Measurements from ENCODE around the gene CADM1. TPM values are rescaled to one million over a fixed set of nuclear protein-coding genes. Genes with fewer than 3 reads are reported as not detected.

Gene CADM1
- total and polyA plus RNA-seq, 4 donors, result 31.7 to 243 (median 77.9) TPM

GRCh38 chr11:115169251-115169650 is 335.0 kb downstream of the CADM1 start:
- H3K9me3 ChIP-seq (ENCODE audit: control insufficient read depth in 4 of 4, insufficient read depth in 3 of 4, low read length in 3 of 4), result no peaks in the 10 kb centered on the region
- no peaks in the 10 kb centered on the region for H3K27me3 ChIP-seq (ENCODE audit: control insufficient read depth in 3 of 3, insufficient read depth in 3 of 3, low read length in 2 of 3)
- no peak overlapping the region for H3K9ac ChIP-seq (ENCODE audit: insufficient read depth in 1 of 2, low read length in 2 of 2)
- H3K27ac ChIP-seq (ENCODE audit: low read depth in 1 of 2, low read length in 1 of 2), result no peak overlapping the region
- DNase-seq (peak; percentile 51 to 93 (median 90)), ATAC-seq (ENCODE audit: insufficient read depth, low FRiP score) (no peak)
- H3K4me1 ChIP-seq (ENCODE audit: control insufficient read depth in 5 of 5, insufficient read depth in 5 of 5, low read length in 5 of 5), result peaks cover 0 to 44% (median 6%) of the 10 kb centered on the region in 5 donors
- no peak overlapping the region for H3K4me3 ChIP-seq
- H3K36me3 ChIP-seq (ENCODE audit: control insufficient read depth in 4 of 4, insufficient read depth in 4 of 4, low read length in 4 of 4), result no peaks in the 10 kb centered on the region
- TF ChIP-seq, protein P1, sequence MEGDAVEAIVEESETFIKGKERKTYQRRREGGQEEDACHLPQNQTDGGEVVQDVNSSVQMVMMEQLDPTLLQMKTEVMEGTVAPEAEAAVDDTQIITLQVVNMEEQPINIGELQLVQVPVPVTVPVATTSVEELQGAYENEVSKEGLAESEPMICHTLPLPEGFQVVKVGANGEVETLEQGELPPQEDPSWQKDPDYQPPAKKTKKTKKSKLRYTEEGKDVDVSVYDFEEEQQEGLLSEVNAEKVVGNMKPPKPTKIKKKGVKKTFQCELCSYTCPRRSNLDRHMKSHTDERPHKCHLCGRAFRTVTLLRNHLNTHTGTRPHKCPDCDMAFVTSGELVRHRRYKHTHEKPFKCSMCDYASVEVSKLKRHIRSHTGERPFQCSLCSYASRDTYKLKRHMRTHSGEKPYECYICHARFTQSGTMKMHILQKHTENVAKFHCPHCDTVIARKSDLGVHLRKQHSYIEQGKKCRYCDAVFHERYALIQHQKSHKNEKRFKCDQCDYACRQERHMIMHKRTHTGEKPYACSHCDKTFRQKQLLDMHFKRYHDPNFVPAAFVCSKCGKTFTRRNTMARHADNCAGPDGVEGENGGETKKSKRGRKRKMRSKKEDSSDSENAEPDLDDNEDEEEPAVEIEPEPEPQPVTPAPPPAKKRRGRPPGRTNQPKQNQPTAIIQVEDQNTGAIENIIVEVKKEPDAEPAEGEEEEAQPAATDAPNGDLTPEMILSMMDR (IDR thresholded peaks at IDR 0.05; ENCODE audit: control extremely low read depth, extremely low read depth), result no peak
- WGBS, 2 donors, result 69 to 76% methylated on average over 4 of the region's 4 CpGs

DNA sequence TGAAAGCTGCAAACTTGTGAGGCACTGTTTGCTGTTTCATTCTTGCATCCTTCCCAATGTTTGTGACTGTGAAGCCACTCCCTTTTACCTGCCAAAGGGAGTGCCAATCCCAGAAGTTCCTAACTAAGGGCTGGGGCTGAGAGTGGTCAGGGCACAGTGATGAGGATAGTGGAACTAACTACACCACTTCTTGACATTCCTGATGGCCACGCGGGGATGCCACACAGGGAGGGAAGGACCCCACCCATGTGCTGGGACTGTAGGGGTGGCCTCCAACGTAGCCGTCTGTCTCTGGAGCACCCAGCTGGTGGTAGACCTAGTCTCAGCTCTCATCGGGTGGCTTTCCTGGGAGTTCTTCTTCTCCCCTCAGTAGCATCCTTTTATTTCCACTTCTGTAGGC is 335.5 kb downstream of the CADM1 start:
- TF ChIP-seq, protein P1 (IDR thresholded peaks at IDR 0.05; ENCODE audit: control extremely low read depth, extremely low read depth), result no peak
- H3K4me3 ChIP-seq, result no peak overlapping the region
- H3K27ac ChIP-seq (ENCODE audit: low read depth in 1 of 2, low read length in 1 of 2), result no peak overlapping the region
- peaks cover 0 to 44% (median 6%) of the 10 kb centered on the region in 5 donors for H3K4me1 ChIP-seq (ENCODE audit: control insufficient read depth in 5 of 5, insufficient read depth in 5 of 5, low read length in 5 of 5)
- no peaks in the 10 kb centered on the region for H3K36me3 ChIP-seq (ENCODE audit: control insufficient read depth in 4 of 4, insufficient read depth in 4 of 4, low read length in 4 of 4)
- no peak for DNase-seq
- no peak overlapping the region for H3K9ac ChIP-seq (ENCODE audit: insufficient read depth in 1 of 2, low read length in 2 of 2)
- no peaks in the 10 kb centered on the region for H3K27me3 ChIP-seq (ENCODE audit: control insufficient read depth in 3 of 3, insufficient read depth in 3 of 3, low read length in 2 of 3)
- 68 to 74% methylated on average over 5 of the region's 5 CpGs for WGBS, 2 donors
- ATAC-seq (ENCODE audit: insufficient read depth, low FRiP score), result no peak
- no peaks in the 10 kb centered on the region for H3K9me3 ChIP-seq (ENCODE audit: control insufficient read depth in 4 of 4, insufficient read depth in 3 of 4, low read length in 3 of 4)

DNA sequence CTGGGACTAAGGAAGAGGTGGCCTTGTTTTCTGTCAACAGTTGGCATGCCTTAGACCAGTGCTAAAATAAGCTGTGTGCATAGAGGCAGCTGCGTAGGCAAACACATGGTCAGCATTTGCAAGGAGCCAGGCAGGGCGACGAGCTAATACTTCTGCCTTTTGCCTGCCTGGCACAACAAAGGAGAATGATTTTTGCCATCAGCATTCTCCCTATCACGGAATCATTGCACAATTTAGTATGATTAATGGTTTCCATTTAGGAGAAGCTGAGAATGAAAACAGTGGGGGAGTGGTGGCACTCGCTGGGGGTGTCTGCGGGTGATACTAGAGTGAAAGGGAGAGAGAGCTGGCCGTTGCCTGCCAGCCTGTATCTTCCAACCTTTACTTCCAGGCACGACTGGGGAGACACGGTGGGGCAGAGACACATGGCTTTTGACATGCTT is 336.0 kb downstream of the CADM1 start:
- 62 to 67% methylated on average over 9 of the region's 9 CpGs for WGBS, 2 donors
- ATAC-seq (ENCODE audit: insufficient read depth, low FRiP score), result no peak

More for the DNA sequence above, 336.0 kb downstream of the CADM1 start:
- Histone ChIP-seq H3K4me1 (ENCODE audit: control insufficient read depth in 5 of 5, insufficient read depth in 5 of 5, low read length in 5 of 5) (peaks cover 0 to 44% (median 6%) of the 10 kb centered on the region in 5 donors), H3K4me3 (no peak overlapping the region), H3K9me3 (ENCODE audit: control insufficient read depth in 4 of 4, insufficient read depth in 3 of 4, low read length in 3 of 4) (no peaks in the 10 kb centered on the region), H3K36me3 (ENCODE audit: control insufficient read depth in 4 of 4, insufficient read depth in 4 of 4, low read length in 4 of 4) (no peaks in the 10 kb centered on the region), H3K27me3 (ENCODE audit: control insufficient read depth in 3 of 3, insufficient read depth in 3 of 3, low read length in 2 of 3) (no peaks in the 10 kb centered on the region), H3K9ac (ENCODE audit: insufficient read depth in 1 of 2, low read length in 2 of 2) (no peak overlapping the region), H3K27ac (ENCODE audit: low read depth in 1 of 2, low read length in 1 of 2) (no peak overlapping the region)
- DNase-seq, result no peak
- TF ChIP-seq, protein P1 (IDR thresholded peaks at IDR 0.05; ENCODE audit: control extremely low read depth, extremely low read depth), result no peak
